ENCODE data around the gene KDM4C. TPM values are rescaled to one million over a fixed set of nuclear protein-coding genes. Genes with fewer than 3 reads are reported as not detected.

Gene KDM4C
- total and polyA plus RNA-seq, 2 of the 4 experiments (the other 2 are of a cell fraction) = 11.8 to 23.8 TPM

DNA sequence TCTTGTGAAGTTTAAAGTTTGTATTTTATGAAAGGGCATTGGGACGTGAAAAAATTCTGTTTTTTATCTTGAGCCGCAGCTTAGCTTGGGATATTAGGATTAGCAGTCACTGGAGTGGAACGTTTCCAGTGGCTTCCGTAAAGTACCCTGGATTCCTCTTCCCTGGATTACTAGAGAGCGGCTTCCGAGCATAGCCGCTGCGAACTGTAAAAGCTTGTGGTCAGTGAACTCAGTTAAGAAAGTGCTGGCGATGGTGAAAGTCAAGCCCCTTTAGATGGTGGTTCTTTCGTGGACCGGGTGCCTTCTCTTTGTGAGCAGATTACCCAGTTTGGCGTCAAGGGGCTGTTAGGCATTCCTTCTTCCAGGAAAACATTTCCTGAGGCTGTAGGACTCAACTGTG, 168.1 kb downstream of the KDM4C start:
- H4K5ac ChIP-seq (ENCODE audit: low read depth, low read length) = no peak overlapping the region
- no peak overlapping the region for H3K18ac ChIP-seq (ENCODE audit: low read depth, low read length)
- no peak overlapping the region for H3K9ac ChIP-seq (ENCODE audit: low read depth, low read length)
- H3K79me1 ChIP-seq (ENCODE audit: low read depth in 1 of 2, low read length in 2 of 2) = peaks cover 0 to 5% of the 10 kb centered on the region in 2 experiments; a peak in 2 of 4 replicates
- no peak overlapping the region for H3K23ac ChIP-seq (ENCODE audit: low read depth, low read length)
- in situ Hi-C loops (cut with MboI; ENCODE audit: low sequenced_read_pairs) = loop anchor here (10.0 kb wide), 1 partner anchor 59 kb away; no protein-coding TSS in a partner anchor
- peaks cover 1% of the 10 kb centered on the region; the same call in 1 of the 2 replicates for H3K4me1 ChIP-seq (ENCODE audit: control insufficient read depth, insufficient read depth, low read length)
- BruUV-seq (replicated peaks) = no TSS peak
- no peak overlapping the region for H4K91ac ChIP-seq (ENCODE audit: insufficient read depth, low read depth, low read length)
- no peak overlapping the region for H3K14ac ChIP-seq (replicated peaks; ENCODE audit: low read depth, low read length)
- no peak overlapping the region for H2BK15ac ChIP-seq (ENCODE audit: low read depth, low read length)
- H3K27me3 ChIP-seq (ENCODE audit: control insufficient read depth, insufficient read depth, low read length) = no peaks in the 10 kb centered on the region
- H2BK5ac ChIP-seq (ENCODE audit: low read depth, low read length, poor library complexity, severe bottlenecking) = no peak overlapping the region
- no peak overlapping the region for H2BK20ac ChIP-seq (ENCODE audit: low read depth, low read length)
- H3K9me1 ChIP-seq (ENCODE audit: insufficient read depth, low read length) = peaks cover 3% of the 10 kb centered on the region; the same call in 1 of the 2 replicates
- H2BK120ac ChIP-seq (ENCODE audit: low read depth, low read length) = no peak overlapping the region
- TF ChIP-seq, protein P1, sequence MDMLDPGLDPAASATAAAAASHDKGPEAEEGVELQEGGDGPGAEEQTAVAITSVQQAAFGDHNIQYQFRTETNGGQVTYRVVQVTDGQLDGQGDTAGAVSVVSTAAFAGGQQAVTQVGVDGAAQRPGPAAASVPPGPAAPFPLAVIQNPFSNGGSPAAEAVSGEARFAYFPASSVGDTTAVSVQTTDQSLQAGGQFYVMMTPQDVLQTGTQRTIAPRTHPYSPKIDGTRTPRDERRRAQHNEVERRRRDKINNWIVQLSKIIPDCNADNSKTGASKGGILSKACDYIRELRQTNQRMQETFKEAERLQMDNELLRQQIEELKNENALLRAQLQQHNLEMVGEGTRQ (IDR thresholded peaks at IDR 0.05; ENCODE audit: low read depth, low read length) = no peak
- TF ChIP-seq CHD1 (IDR thresholded peaks at IDR 0.05; ENCODE audit: low read depth, low read length) (no peak), SMC3 (IDR thresholded peaks at IDR 0.05; ENCODE audit: low read depth, low read length) (no peak), MXI1 (IDR thresholded peaks at IDR 0.05; ENCODE audit: borderline replicate concordance, low read depth, low read length) (no peak), RFX5 (IDR thresholded peaks at IDR 0.05; ENCODE audit: low read depth, low read length) (no peak), RAD21 (IDR thresholded peaks at IDR 0.05; ENCODE audit: low read length) (no peak), FOS (IDR thresholded peaks at IDR 0.05; ENCODE audit: low read depth, low read length) (no peak), POLR2A (IDR thresholded peaks at IDR 0.05; ENCODE audit: low read depth, low read length) (no peak), CTCF (conservative IDR thresholded peaks at IDR 0.05; ENCODE audit: low read depth, low read length) (no peak), NFE2L2 (IDR thresholded peaks at IDR 0.05; ENCODE audit: low read depth, low read length) (no peak), BHLHE40 (IDR thresholded peaks at IDR 0.05; ENCODE audit: low read depth, low read length) (no peak), RCOR1 (IDR thresholded peaks at IDR 0.05; ENCODE audit: insufficient replicate concordance, low read length) (no peak), MAZ (IDR thresholded peaks at IDR 0.05; ENCODE audit: borderline replicate concordance, low read depth, low read length) (no peak), CEBPB (IDR thresholded peaks at IDR 0.05; ENCODE audit: low read depth, low read length) (no peak), MAFK (IDR thresholded peaks at IDR 0.05; ENCODE audit: low read depth, low read length) (no peak)
- TF ChIP-seq, protein P2, sequence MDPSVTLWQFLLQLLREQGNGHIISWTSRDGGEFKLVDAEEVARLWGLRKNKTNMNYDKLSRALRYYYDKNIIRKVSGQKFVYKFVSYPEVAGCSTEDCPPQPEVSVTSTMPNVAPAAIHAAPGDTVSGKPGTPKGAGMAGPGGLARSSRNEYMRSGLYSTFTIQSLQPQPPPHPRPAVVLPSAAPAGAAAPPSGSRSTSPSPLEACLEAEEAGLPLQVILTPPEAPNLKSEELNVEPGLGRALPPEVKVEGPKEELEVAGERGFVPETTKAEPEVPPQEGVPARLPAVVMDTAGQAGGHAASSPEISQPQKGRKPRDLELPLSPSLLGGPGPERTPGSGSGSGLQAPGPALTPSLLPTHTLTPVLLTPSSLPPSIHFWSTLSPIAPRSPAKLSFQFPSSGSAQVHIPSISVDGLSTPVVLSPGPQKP (IDR thresholded peaks at IDR 0.05; ENCODE audit: borderline replicate concordance, low read depth, low read length) = no peak
- H3K4ac ChIP-seq (ENCODE audit: low read depth, low read length) = no peak overlapping the region
- intact Hi-C loops (cut with micrococcal nuclease) = no loop called here
- H2AFZ ChIP-seq (replicated peaks; ENCODE audit: low read length, poor library complexity) = no peak overlapping the region
- no peak for ATAC-seq (ENCODE audit: low read depth)
- H3K56ac ChIP-seq (ENCODE audit: extremely low read depth, insufficient read depth, low read length) = no peak overlapping the region
- no peak for DNase-seq
- ChIA-PET POLR2A (ENCODE audit: unreplicated experiment) (no interaction called here), CTCF (no interaction called here)
- 100% methylated on average over 1 of the region's 12 CpGs; no CpG with 5 or more reads in 1 of the 2 experiments for WGBS, 2 experiments (ENCODE audit: extremely low coverage in 2 of 2, insufficient read length in 1 of 2)
- no peak overlapping the region for H2AK5ac ChIP-seq (ENCODE audit: low read depth, low read length)
- H4K20me1 ChIP-seq (ENCODE audit: insufficient read depth, low read length) = no peaks in the 10 kb centered on the region
- H3K36me3 ChIP-seq (ENCODE audit: control insufficient read depth, insufficient read depth, low read length) = no peaks in the 10 kb centered on the region
- no peak overlapping the region for H3K27ac ChIP-seq (ENCODE audit: insufficient read depth, low read length)
- no peak overlapping the region for H3K4me3 ChIP-seq (ENCODE audit: insufficient read depth, low read depth, low read length)
- H3K4me2 ChIP-seq (ENCODE audit: low read depth, low read length) = no peak overlapping the region
- dilution Hi-C loops (cut with HindIII; ENCODE audit: low sequenced_read_pairs, unreplicated experiment) = no loop called here
- H4K8ac ChIP-seq (ENCODE audit: low read depth in 2 of 2, low read length in 2 of 2) = no peak overlapping the region
- H3K9me3 ChIP-seq (ENCODE audit: control insufficient read depth, insufficient read depth, low read length) = no peaks in the 10 kb centered on the region
- H2AK9ac ChIP-seq (replicated peaks; ENCODE audit: low read depth, low read length, poor library complexity) = no peak overlapping the region
